Vagina (tissue), 2 donors: ENCODE data around the gene BPIFB6. TPM values are rescaled to one million over a fixed set of nuclear protein-coding genes. Genes with fewer than 3 reads are reported as not detected.

Experiments used
- DNase-seq, 2 donors: peaks; one replicate each; pipeline ENCODE4 v3.0.0-alpha.2; 2017; ENCODE audit errors: extremely low spot score in 2 of 2
- H3K27ac ChIP-seq: fragments of 200-600 bp; sonication (generic); one replicate; pipeline ENCODE4 v1.5.1; 2019
- H3K27me3 ChIP-seq: fragments of 200-600 bp; sonication (generic); one replicate; pipeline ENCODE4 v1.5.1; 2019
- H3K36me3 ChIP-seq, 2 donors: fragments of 200-600 bp; sonication (generic); one replicate each; pipeline ENCODE4 v1.5.1; 2017 to 2019
- H3K4me1 ChIP-seq: fragments of 200-600 bp; sonication (generic); one replicate; pipeline ENCODE4 v1.5.1; 2019
- H3K4me3 ChIP-seq, 2 donors: fragments of 200-600 bp; sonication (generic); 1 replicate in 1 of 2; 2 replicates in 1 of 2; pipeline ENCODE4 v1.5.1; 2016 to 2019
- H3K9me3 ChIP-seq: fragments of 200-600 bp; sonication (generic); one replicate; pipeline ENCODE4 v1.5.1; 2019
- CTCF ChIP-seq, 3 experiments: fragments of 450-650 bp in 2 of 3; fragments of 200-600 bp in 1 of 3; sonication (generic) in 1 of 3; IDR thresholded peaks; one replicate each; pipeline ENCODE4 v1.5.1; 2017 to 2019; ENCODE audit warnings: antibody characterized with exemption in 3 of 3, mild to moderate bottlenecking in 2 of 3, moderate library complexity in 2 of 3
- POLR2A ChIP-seq, 2 donors: fragments of 450-650 bp; IDR thresholded peaks; one replicate each; pipeline ENCODE4 v1.6.1; 2017; ENCODE audit warnings: antibody characterized with exemption in 2 of 2, mild to moderate bottlenecking in 2 of 2, moderate library complexity in 2 of 2
- POLR2AphosphoS5 ChIP-seq, 2 donors: sonication (generic); formaldehyde crosslinking; IDR thresholded peaks; one replicate each; pipeline ENCODE4 v1.9.0; 2017; ENCODE audit warnings: antibody characterized with exemption in 2 of 2, mild to moderate bottlenecking in 2 of 2, low read depth in 1 of 2; ENCODE audit not compliant: insufficient read depth in 1 of 2
- intact Hi-C: fragments of 100-400 bp; cut with DNase I; formaldehyde crosslinking; loops from one replicate; pipeline ENCODE4 v1.15.1; 2023
- total RNA-seq: library from RNA; depleted of rRNA; stranded (reverse); fragments of >200 nt; gene quantifications from one replicate; pipeline ENCODE4 v1.2.3, GENCODE V29; 2016

BPIFB6 gene
- total RNA-seq, 1 donor from 2014 or later: not detected

DNA sequence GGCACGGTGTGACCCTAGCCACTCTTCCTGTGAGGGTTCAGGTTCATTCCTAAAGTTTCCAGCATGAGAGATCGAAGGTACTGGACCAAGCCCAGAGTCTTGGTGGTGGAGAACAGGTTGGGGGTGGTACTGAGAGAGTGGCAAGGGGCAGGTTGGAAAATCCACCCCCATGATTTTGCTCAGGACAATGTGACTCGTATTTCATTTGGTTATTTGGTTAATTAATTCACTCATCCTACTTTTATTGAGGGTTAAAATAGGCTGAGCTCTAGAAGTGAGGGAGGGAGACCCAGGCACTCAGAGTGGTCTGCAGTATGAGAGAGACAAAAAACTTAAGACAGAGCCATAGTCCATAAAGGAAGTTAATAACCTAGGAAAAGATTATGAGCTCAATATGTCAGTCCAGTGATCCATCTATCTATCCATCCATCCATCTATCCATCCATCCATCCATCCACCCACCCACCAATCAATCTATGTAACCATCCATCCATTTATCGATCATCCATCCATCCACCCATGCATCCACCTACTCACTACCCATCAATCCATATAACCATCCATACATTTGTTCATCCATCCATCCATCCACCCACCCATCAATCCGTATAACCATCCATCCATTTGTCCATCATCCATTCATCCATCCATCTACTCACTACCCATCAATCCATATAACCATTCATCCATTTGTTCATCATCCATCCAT lies 6.7 kb upstream of the BPIFB6 start:
- intact Hi-C loops: no loop called here
- no peak for DNase-seq
- TF ChIP-seq CTCF (IDR thresholded peaks at IDR 0.05) (no peak), POLR2AphosphoS5 (IDR thresholded peaks at IDR 0.05; ENCODE audit: insufficient read depth in 1 of 2, low read depth in 1 of 2) (no peak), POLR2A (IDR thresholded peaks at IDR 0.05) (no peak)
- Histone ChIP-seq H3K9me3 (no peaks in the 10 kb centered on the region), H3K4me3 (no peak overlapping the region), H3K27me3 (no peaks in the 10 kb centered on the region), H3K4me1 (no peaks in the 10 kb centered on the region), H3K36me3 (no peaks in the 10 kb centered on the region), H3K27ac (no peak overlapping the region)

DNA sequence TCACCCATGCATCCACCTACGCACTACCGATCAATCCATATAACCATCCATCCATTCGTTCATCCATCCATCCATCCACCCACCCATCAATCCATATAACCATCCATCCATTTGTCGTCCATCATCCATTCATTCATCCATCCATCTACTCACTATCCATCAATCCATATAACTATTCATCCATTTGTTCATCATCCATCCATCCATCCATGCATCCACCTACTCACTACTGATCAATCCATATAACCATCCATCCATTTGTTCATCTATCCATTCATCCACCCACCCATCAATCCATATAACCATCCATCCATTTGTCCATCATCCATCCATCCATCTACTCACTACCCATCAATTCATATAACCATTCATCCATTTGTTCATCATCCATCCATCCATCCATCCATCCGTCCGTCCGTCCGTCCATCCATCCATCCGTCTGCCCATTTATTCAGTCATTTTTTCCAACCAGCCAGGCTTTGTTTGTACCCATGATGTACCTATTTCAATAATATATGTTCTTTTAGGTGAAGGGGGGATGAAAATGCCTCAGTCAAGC lies 6.1 kb upstream of the BPIFB6 start:
- no peak for DNase-seq
- Histone ChIP-seq H3K4me3 (no peak overlapping the region), H3K9me3 (no peaks in the 10 kb centered on the region), H3K36me3 (no peaks in the 10 kb centered on the region), H3K27ac (no peak overlapping the region), H3K4me1 (no peaks in the 10 kb centered on the region), H3K27me3 (no peaks in the 10 kb centered on the region)
- TF ChIP-seq CTCF (IDR thresholded peaks at IDR 0.05): no peak
- no peak for TF ChIP-seq POLR2A (IDR thresholded peaks at IDR 0.05)
- no peak for TF ChIP-seq POLR2AphosphoS5 (IDR thresholded peaks at IDR 0.05; ENCODE audit: insufficient read depth in 1 of 2, low read depth in 1 of 2)
- intact Hi-C loops: no loop called here

GRCh38 chr20:33026072-33026778 lies 5.2 kb upstream of the BPIFB6 start:
- DNase-seq: no peak
- no peaks in the 10 kb centered on the region for H3K27me3 ChIP-seq
- no peak overlapping the region for H3K27ac ChIP-seq
- intact Hi-C loops: no loop called here
- H3K36me3 ChIP-seq: no peaks in the 10 kb centered on the region
- no peak overlapping the region for H3K4me3 ChIP-seq
- TF ChIP-seq CTCF (IDR thresholded peaks at IDR 0.05) (no peak), POLR2A (IDR thresholded peaks at IDR 0.05) (no peak), POLR2AphosphoS5 (IDR thresholded peaks at IDR 0.05; ENCODE audit: insufficient read depth in 1 of 2, low read depth in 1 of 2) (no peak)
- H3K4me1 ChIP-seq: no peaks in the 10 kb centered on the region
- H3K9me3 ChIP-seq: no peaks in the 10 kb centered on the region

GRCh38 chr20:33026779-33027759 lies 4.4 kb upstream of the BPIFB6 start:
- Histone ChIP-seq H3K4me3 (no peak overlapping the region), H3K27me3 (no peaks in the 10 kb centered on the region), H3K9me3 (no peaks in the 10 kb centered on the region), H3K36me3 (no peaks in the 10 kb centered on the region), H3K27ac (no peak overlapping the region), H3K4me1 (no peaks in the 10 kb centered on the region)
- intact Hi-C loops: no loop called here
- DNase-seq: no peak
- TF ChIP-seq POLR2A (IDR thresholded peaks at IDR 0.05) (no peak), POLR2AphosphoS5 (IDR thresholded peaks at IDR 0.05; ENCODE audit: insufficient read depth in 1 of 2, low read depth in 1 of 2) (no peak), CTCF (IDR thresholded peaks at IDR 0.05) (no peak)
